PC-9 (cell line): ENCODE measurements around the gene CCNT2.

Source experiments
- CTCF ChIP-seq: fragments of 200-600 bp; sonication (generic); conservative IDR thresholded peaks from 2 replicates; pipeline ENCODE4 v1.6.1; 2017; ENCODE audit warnings: mixed run types, antibody characterized with exemption, mild to moderate bottlenecking, moderate library complexity
- EZH2 ChIP-seq: fragments of 200-600 bp; sonication (generic); IDR thresholded peaks from 2 replicates; pipeline ENCODE4 v1.8.0; 2017; ENCODE audit warnings: antibody characterized with exemption, low read depth

- TF ChIP-seq CTCF, result no peak
- no peak for TF ChIP-seq EZH2
Observed at GRCh38 chr2:134975281-134976009, 56.8 kb downstream of the CCNT2 start.
